Measurements from ENCODE around the gene CAPN7. TPM values are rescaled to one million over a fixed set of nuclear protein-coding genes. Genes with fewer than 3 reads are reported as not detected.

The CAPN7 gene
- total and polyA plus RNA-seq, 2 experiments from 2014 or later: 26.7 to 33.1 TPM

GRCh38 chr3:15253023-15253697 is 47.1 kb downstream of the CAPN7 start:
- no peak for DNase-seq (ENCODE audit: low read depth in 1 of 2, low spot score in 1 of 2)
- Histone ChIP-seq H3K27me3 (no peaks in the 10 kb centered on the region), H3K9me3 (ENCODE audit: low read depth) (no peaks in the 10 kb centered on the region), H3K27ac (no peak overlapping the region), H3K4me1 (ENCODE audit: low read depth) (peaks cover 6% of the 10 kb centered on the region), H3K4me3 (no peak overlapping the region), H3K36me3 (peaks cover 51% of the 10 kb centered on the region)
- no peak for TF ChIP-seq CTCF (IDR thresholded peaks at IDR 0.05; ENCODE audit: low read depth, low read length)

DNA sequence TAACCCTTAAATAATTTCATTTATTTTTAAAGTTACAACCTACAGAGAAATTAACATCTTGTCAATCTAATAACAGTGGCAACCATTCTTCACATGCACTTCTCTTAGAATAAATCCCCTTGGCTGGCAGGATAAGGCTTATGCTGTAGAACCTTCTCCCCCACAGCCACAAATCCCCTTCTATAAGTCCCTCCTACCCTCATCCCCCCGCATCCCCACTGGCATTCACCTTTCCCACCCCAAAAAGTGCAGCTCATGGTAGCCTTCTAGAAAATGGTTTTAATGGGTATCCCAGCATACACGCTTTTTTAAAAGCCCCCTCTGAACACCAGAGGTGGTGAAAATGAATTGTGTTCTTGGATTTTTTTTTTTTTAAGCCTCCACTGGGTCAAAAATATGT is 49.2 kb downstream of the CAPN7 start:
- no peaks in the 10 kb centered on the region for H3K27me3 ChIP-seq
- DNase-seq (ENCODE audit: low read depth in 1 of 2, low spot score in 1 of 2): no peak
- H3K36me3 ChIP-seq: peaks cover 39% of the 10 kb centered on the region
- H3K27ac ChIP-seq: no peak overlapping the region
- no peak overlapping the region for H3K4me3 ChIP-seq
- no peak for TF ChIP-seq CTCF (IDR thresholded peaks at IDR 0.05; ENCODE audit: low read depth, low read length)
- peaks cover 6% of the 10 kb centered on the region for H3K4me1 ChIP-seq (ENCODE audit: low read depth)
- no peaks in the 10 kb centered on the region for H3K9me3 ChIP-seq (ENCODE audit: low read depth)

DNA sequence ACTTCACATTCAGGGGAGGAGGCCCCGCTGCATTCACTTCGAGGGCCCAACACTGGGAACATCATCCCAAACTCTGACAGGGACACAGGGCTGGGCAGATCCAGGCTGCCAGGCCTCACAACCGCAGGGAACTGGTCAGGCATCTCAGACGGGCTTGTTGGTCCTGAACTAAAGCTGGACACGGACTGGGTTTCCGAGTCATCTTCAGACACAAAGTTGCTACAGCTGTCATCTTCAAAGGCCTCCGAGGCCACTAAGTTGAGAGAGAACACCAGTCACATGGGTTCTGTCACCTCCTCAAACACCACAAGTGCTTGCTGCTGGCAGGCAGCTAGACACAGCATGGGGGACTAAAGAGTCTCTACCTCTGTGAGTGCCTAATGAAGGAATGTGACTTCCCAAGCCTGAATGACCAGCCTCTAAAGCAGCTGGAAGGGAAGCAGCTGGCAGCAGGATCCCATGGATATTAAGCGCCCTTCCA is 50.9 kb downstream of the CAPN7 start:
- Histone ChIP-seq H3K4me3 (no peak overlapping the region), H3K27me3 (no peaks in the 10 kb centered on the region), H3K27ac (peak overlapping the region; percentile 65), H3K4me1 (ENCODE audit: low read depth) (peaks cover 9% of the 10 kb centered on the region), H3K9me3 (ENCODE audit: low read depth) (no peaks in the 10 kb centered on the region), H3K36me3 (peaks cover 22% of the 10 kb centered on the region)
- peak in 1 of 2 donors; percentile 42 for DNase-seq (ENCODE audit: low read depth in 1 of 2, low spot score in 1 of 2)
- no peak for TF ChIP-seq CTCF (IDR thresholded peaks at IDR 0.05; ENCODE audit: low read depth, low read length)

GRCh38 chr3:15258720-15259119 is 52.7 kb downstream of the CAPN7 start:
- H3K9me3 ChIP-seq (ENCODE audit: low read depth): no peaks in the 10 kb centered on the region
- H3K27ac ChIP-seq: no peak overlapping the region
- peaks cover 9% of the 10 kb centered on the region for H3K36me3 ChIP-seq
- peaks cover 10% of the 10 kb centered on the region for H3K4me1 ChIP-seq (ENCODE audit: low read depth)
- DNase-seq (ENCODE audit: low read depth in 1 of 2, low spot score in 1 of 2): no peak
- H3K27me3 ChIP-seq: no peaks in the 10 kb centered on the region
- no peak for TF ChIP-seq CTCF (IDR thresholded peaks at IDR 0.05; ENCODE audit: low read depth, low read length)
- no peak overlapping the region for H3K4me3 ChIP-seq

DNA sequence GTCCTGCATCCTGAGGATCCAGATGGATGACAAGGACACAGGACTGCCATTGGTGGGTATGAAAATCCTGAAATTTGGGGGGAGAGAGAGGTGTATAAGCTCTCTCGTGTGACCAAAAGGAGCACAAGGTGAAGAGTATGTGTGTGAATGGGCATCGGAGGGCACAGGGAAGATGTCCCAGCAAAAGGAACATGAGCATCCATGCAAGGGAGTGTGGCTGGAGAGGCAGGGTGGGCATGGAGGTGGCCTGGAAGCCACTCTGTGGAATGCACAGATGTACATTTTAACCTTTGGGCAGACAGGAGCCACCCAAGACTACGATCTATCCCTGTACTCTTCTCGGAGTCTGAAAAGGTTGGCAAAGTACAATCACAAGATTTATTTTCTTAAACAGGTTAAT is 54.5 kb downstream of the CAPN7 start:
- H3K4me1 ChIP-seq (ENCODE audit: low read depth): peaks cover 4% of the 10 kb centered on the region
- no peaks in the 10 kb centered on the region for H3K9me3 ChIP-seq (ENCODE audit: low read depth)
- H3K36me3 ChIP-seq: peaks cover 7% of the 10 kb centered on the region

More for the DNA sequence above, 54.5 kb downstream of the CAPN7 start:
- DNase-seq (ENCODE audit: low read depth in 1 of 2, low spot score in 1 of 2): no peak
- Histone ChIP-seq H3K4me3 (no peak overlapping the region), H3K27ac (no peak overlapping the region), H3K27me3 (no peaks in the 10 kb centered on the region)
- no peak for TF ChIP-seq CTCF (IDR thresholded peaks at IDR 0.05; ENCODE audit: low read depth, low read length)
